CD4-positive, alpha-beta T cell treated with Interleukin-2 at 100 ng/mL for 4 hours (primary cell): Measurements from ENCODE around the gene TRIM2.

Experiments
- DNase-seq: peaks from one replicate; pipeline ENCODE4 v3.0.0-alpha.2; 2020; ENCODE audit warnings: low spot score

TRIM2 gene

GRCh38 chr4:153383131-153383530, 178.9 kb downstream of the TRIM2 start:
- no peak for DNase-seq

- DNase-seq: no peak
Observed at GRCh38 chr4:153384160-153384559, 179.9 kb downstream of the TRIM2 start.

- DNase-seq: no peak
Observed at GRCh38 chr4:153385784-153386183, 181.5 kb downstream of the TRIM2 start.

- DNase-seq: no peak
Observed at GRCh38 chr4:153387981-153388380, 183.7 kb downstream of the TRIM2 start.
